AG04449 (cell line): Measurements from ENCODE around the gene TSPAN32.
"Not testable (repeated sequence)": the region's sequence is repeated elsewhere in the genome, so short reads cannot be mapped to it uniquely, and the experiment has no call there.

Source experiments
- CTCF ChIA-PET: fragments of 350-600 bp; formaldehyde crosslinking; extraction: SDS; loops from one replicate; lab custom pipeline; 2021; ENCODE audit warnings: antibody characterized with exemption; lab: Yijun Ruan, JAX
- POLR2A ChIA-PET: fragments of 400-600, 350-600 bp; formaldehyde crosslinking; extraction: SDS; loops from one replicate; lab custom pipeline; 2020; ENCODE audit warnings: antibody characterized with exemption, inconsistent platforms; lab: Yijun Ruan, JAX
- DNase-seq: peaks from one replicate; pipeline ENCODE4 v3.0.0-alpha.2; 2010; ENCODE audit warnings: low read depth, low spot score
- H3K4me3 ChIP-seq: 2 replicates; pipeline ENCODE4 v1.5.1; 2011; ENCODE audit warnings: low read depth, mild to moderate bottlenecking, control low read depth, low read length
- TF ChIP-seq, protein P1 (sequence below): IDR thresholded peaks from one replicate; pipeline ENCODE4 v1.5.1; 2011; ENCODE audit warnings: mild to moderate bottlenecking, moderate library complexity, low read length, control low read depth, inconsistent platforms; ENCODE audit not compliant: insufficient read depth; ENCODE audit errors: missing control alignments

The TSPAN32 gene

DNA sequence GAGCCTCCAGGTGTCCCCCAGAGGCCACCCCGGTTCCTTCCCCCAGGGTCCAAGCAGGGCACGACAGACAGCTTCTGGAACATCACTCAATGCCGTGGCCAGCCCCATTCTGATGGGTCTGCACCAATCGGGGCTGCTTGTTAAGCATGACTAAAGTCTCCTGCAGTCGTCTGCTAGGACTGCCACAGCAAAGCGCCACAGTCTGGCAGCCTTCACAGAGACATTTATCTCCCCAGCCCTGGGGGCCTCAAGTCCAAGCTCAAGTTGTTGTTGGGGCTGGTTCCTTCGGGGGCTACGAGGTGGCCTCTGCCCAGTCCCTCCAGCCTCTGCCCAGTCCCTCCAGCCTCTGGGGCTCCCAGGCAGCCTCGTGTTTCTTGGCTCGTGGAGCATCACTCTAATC is 61.3 kb downstream of the TSPAN32 start:
- no peak for DNase-seq
- TF ChIP-seq, protein P1, sequence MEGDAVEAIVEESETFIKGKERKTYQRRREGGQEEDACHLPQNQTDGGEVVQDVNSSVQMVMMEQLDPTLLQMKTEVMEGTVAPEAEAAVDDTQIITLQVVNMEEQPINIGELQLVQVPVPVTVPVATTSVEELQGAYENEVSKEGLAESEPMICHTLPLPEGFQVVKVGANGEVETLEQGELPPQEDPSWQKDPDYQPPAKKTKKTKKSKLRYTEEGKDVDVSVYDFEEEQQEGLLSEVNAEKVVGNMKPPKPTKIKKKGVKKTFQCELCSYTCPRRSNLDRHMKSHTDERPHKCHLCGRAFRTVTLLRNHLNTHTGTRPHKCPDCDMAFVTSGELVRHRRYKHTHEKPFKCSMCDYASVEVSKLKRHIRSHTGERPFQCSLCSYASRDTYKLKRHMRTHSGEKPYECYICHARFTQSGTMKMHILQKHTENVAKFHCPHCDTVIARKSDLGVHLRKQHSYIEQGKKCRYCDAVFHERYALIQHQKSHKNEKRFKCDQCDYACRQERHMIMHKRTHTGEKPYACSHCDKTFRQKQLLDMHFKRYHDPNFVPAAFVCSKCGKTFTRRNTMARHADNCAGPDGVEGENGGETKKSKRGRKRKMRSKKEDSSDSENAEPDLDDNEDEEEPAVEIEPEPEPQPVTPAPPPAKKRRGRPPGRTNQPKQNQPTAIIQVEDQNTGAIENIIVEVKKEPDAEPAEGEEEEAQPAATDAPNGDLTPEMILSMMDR = no peak
- ChIA-PET CTCF (no interaction called here), POLR2A (no interaction called here)
- H3K4me3 ChIP-seq = no peak overlapping the region

DNA sequence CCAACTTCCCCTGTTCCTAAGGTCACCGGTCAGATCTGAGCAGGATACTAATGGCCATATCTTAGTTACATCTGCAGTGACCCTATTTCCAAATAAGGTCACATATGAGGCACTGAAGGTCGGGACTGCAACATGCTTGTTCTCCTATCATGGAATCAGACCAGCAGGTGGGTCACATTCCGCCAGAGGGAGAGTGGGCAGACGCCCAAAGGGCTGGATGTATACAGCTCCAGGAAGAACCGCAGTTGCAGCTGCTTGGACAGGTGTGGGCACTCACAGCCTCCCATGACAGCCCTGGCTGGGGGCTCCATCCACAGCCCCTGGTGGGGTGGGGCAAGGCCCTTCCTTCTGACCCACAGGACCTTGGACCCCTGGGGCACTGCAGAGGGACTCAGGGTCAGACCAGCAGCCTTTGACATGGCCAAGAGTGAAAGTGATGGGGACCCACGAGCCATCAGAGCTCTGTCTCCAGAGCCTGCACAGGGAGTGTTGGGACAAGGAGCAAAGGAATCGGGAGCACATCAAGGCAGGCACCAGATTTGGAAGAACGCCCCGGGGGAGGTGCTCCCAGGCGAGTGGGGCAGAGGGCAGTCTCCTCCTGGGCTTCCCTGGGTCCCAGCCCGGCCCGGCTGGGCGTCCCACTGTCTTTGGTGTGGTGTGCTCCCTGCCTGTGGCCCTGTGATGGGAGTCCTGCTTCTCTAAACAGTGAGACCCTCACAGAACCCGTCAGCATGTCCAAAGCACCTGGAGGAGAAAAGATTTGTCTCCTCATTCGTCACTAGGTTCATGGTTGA is 62.0 kb downstream of the TSPAN32 start:
- TF ChIP-seq, protein P1 = no peak
- ChIA-PET POLR2A (no interaction called here), CTCF (no interaction called here)
- H3K4me3 ChIP-seq = no peak overlapping the region
- DNase-seq = no peak

- DNase-seq, POLR2A ChIA-PET, CTCF ChIA-PET, H3K4me3 ChIP-seq: not testable (repeated sequence)
These were observed 62.6 kb downstream of the TSPAN32 start for GRCh38 chr11:2364386-2364785.

- ChIA-PET CTCF (no interaction called here), POLR2A (no interaction called here)
- TF ChIP-seq, protein P1 = no peak
- no peak overlapping the region for H3K4me3 ChIP-seq
- no peak for DNase-seq
These were observed 63.9 kb downstream of the TSPAN32 start for GRCh38 chr11:2365571-2366210.

- CTCF ChIA-PET = interaction anchor here (1.5 kb wide), 1 partner anchor 165 kb away, joined by 4 read pairs; no protein-coding TSS in a partner anchor
- POLR2A ChIA-PET = no interaction called here
- TF ChIP-seq, protein P1 = no peak
These were observed 64.5 kb downstream of the TSPAN32 start for GRCh38 chr11:2366276-2366675.

DNA sequence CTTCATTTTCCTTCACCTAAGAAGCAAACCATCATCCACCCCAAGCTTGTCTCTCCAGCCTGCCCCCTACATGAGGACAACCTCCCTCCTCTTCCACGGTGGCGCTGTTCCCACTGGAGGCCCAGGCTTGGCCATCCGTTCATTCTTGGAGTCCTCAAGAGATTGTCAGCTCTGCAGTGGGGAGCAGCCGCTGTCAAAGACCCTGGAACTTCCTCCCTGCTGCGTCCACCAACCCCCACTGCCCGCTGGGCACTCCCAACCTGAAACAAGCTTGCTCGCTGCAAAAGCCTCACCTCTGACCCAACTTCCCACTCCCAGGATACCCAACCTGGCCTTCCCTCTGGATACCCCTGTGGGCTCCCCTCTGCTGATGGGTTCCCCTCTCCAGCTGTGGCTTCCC is 64.9 kb downstream of the TSPAN32 start:
- DNase-seq = no peak
- no peak overlapping the region for H3K4me3 ChIP-seq
- ChIA-PET CTCF (interaction anchor here (1.5 to 1.7 kb wide), 2 partner anchors 54 to 165 kb away, joined by 4 to 5 read pairs; no protein-coding TSS in a partner anchor), POLR2A (interaction anchor here (1.3 kb wide), 1 partner anchor 10 kb away, joined by 5 read pairs; the partner anchor contains the start of gene CD81)
- TF ChIP-seq, protein P1 = no peak

More at GRCh38 chr11:2366276-2366675, 64.5 kb downstream of the TSPAN32 start:
- DNase-seq = no peak
- H3K4me3 ChIP-seq = no peak overlapping the region
